Liver (tissue), 3 donors: ENCODE measurements around the gene TSHZ2.

ENCODE experiments used
- CTCF ChIP-seq: fragments of 150-350 bp; IDR thresholded peaks from 2 replicates; pipeline ENCODE4 v1.5.1; 2017; ENCODE audit warnings: improper control_type of control experiment, low read depth, low read length; ENCODE audit not compliant: missing input control
- FOXA1 ChIP-seq: IDR thresholded peaks from 2 replicates; pipeline ENCODE4 v1.6.1; 2016; ENCODE audit warnings: antibody characterized with exemption
- HNF4A ChIP-seq, 2 donors: conservative IDR thresholded peaks; 2 replicates each; pipeline ENCODE4 v1.6.1; 2016; ENCODE audit warnings: antibody characterized with exemption in 2 of 2, mild to moderate bottlenecking in 2 of 2
- MAX ChIP-seq: IDR thresholded peaks from 2 replicates; pipeline ENCODE4 v1.6.1; 2016; ENCODE audit warnings: antibody characterized with exemption
- REST ChIP-seq: IDR thresholded peaks from 2 replicates; pipeline ENCODE4 v1.6.1; 2016; ENCODE audit warnings: antibody characterized with exemption, mild to moderate bottlenecking
- RXRA ChIP-seq, 2 donors: IDR thresholded peaks; 2 replicates each; pipeline ENCODE4 v1.6.1; 2017 to 2018; ENCODE audit warnings: antibody characterized with exemption in 2 of 2, mild to moderate bottlenecking in 1 of 2
- SP1 ChIP-seq: IDR thresholded peaks from 2 replicates; pipeline ENCODE4 v1.6.1; 2018; ENCODE audit warnings: antibody characterized with exemption, mild to moderate bottlenecking
- TAF1 ChIP-seq: conservative IDR thresholded peaks from 2 replicates; pipeline ENCODE4 v1.6.1; 2016; ENCODE audit warnings: antibody characterized with exemption, mild to moderate bottlenecking
- ZBTB33 ChIP-seq: IDR thresholded peaks from 2 replicates; pipeline ENCODE4 v1.6.1; 2016; ENCODE audit warnings: antibody characterized with exemption
- donor health status: healthy.
- donor health status: healthy.

- TF ChIP-seq ZBTB33, result no peak
- no peak for TF ChIP-seq FOXA1
- TF ChIP-seq CTCF, result no peak
- TF ChIP-seq REST, result no peak
- no peak for TF ChIP-seq MAX
- TF ChIP-seq RXRA (IDR thresholded peaks at IDR 0.05), result no peak
- TF ChIP-seq SP1, result no peak
- no peak for TF ChIP-seq TAF1
- no peak for TF ChIP-seq HNF4A (conservative IDR thresholded peaks at IDR 0.05)
Observed at GRCh38 chr20:53298911-53299310, 326.8 kb downstream of the TSHZ2 start.
